HG03066 (cell line): ENCODE results near the gene SCG3.

Experiments
- ATAC-seq: cut with Tn5 transposase; IDR thresholded peaks from one replicate; pipeline ENCODE4 v1.9.1; 2021; ENCODE audit warnings: low read depth; ENCODE audit not compliant: unreplicated experiment

The SCG3 gene

DNA sequence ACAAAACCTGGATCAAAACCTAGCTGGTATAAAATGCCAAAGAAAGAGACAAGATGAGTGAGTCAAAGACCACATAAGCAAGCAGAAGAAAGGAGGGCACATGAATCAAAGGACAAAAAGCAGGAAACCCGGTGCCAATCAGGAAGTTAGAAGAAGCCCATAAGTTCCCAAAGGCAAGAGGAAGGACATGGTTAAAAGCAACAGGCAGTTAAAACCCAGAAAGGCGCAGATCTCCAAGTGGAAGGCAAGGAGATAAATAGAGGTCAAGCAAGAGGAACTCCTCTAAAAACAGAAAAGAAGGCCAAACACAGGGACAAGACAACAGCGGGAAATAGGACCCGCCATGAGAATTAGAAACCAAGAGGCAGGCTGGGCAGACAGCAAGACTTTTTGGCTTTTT, 74.5 kb downstream of the SCG3 start:
- no peak for ATAC-seq

DNA sequence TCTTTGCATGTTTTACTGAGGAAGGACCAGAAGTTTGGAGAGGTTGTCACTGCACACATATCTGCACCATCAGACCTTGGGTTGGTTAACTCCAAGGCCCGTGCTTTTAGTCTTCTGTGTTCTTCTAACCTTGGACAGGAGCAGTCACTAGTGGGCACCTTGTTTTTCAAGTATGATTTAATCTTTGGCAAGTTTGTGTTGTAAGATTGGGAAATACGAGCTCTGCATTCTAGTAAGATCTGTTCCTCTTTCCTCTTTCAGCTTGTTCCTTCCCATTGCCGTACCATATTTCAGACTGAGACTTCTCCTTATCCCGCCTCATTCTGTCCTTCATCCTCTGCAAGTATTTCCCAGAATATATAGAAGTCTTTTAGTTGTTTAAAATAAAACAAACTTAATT, 75.2 kb downstream of the SCG3 start:
- no peak for ATAC-seq

- no peak for ATAC-seq
These were observed 76.1 kb downstream of the SCG3 start for GRCh38 chr15:51757450-51757849.

GRCh38 chr15:51758645-51759044, 77.3 kb downstream of the SCG3 start:
- no peak for ATAC-seq

GRCh38 chr15:51759557-51760070, 78.3 kb downstream of the SCG3 start:
- no peak for ATAC-seq

DNA sequence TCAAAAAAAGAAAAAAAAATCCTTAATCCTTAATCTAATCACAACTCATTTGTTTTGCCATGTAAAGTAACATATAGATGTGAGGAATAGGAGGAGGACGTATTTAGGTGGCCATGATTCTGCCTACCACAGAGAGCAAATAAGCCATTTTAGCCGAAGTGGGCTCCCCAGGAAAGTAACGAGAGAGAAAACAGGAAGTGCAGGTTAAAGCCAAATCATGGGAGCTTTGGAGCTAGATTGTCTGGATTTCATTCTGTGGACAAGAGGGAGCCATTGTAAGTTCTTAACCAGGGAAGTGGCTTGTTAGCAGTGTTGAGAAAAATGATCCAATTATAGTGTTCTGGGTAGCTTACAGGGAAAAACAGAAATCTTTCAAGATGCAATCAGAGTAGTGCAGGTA, 79.5 kb downstream of the SCG3 start:
- no peak for ATAC-seq

DNA sequence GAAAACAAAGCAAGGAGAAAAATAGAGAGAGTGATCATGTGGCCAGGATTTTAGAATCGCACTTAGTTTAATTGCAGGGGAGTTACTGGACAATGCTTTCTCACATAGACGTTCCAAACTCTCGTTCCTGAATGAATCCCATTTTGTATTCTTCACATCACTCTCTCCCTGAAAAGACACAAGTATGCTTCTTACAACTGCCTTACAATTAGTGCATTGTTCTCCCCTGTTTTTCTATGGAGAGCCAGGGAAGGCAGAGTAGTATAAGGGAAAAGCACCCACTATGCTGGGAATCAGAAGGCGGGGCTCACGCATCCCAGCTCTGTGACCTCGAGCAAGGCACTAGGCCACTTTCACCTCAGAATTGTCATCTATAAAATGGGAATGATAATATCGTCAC, 84.4 kb downstream of the SCG3 start:
- ATAC-seq, result no peak

- ATAC-seq, result no peak
These were observed 85.0 kb downstream of the SCG3 start for GRCh38 chr15:51766341-51766740.

DNA sequence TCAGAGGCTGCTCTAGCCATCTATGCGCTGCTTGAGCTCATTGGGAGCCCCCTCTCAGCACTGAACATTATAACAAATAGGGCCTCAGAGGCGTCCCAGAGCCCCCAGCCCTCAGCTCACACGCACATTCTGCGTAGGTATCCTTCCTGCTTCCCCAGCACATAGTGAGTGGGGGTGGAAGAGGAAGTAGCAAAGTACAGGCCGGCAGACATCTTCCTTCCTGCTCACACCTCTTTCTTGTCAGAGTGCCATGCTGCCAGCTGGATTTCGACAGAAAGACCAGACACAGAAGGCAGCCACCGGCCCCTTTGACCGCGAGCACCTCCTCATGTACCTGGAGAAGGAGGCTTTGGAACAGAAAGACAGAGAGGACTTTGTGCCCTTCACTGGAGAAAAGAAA, 86.7 kb downstream of the SCG3 start:
- ATAC-seq, result no peak
